BJ (cell line): ENCODE measurements around the gene ARHGAP25. TPM values are rescaled to one million over a fixed set of nuclear protein-coding genes. Genes with fewer than 3 reads are reported as not detected.

Source experiments
- CTCF ChIA-PET: fragments of 350-600 bp; formaldehyde crosslinking; extraction: SDS; loops from one replicate; lab custom pipeline; 2021; ENCODE audit warnings: antibody characterized with exemption, inconsistent platforms; lab: Yijun Ruan, JAX
- POLR2A ChIA-PET: fragments of 300-600 bp; sonication (Branson Sonifier 250); formaldehyde crosslinking; extraction: SDS; loops from one replicate; lab custom pipeline; 2021; ENCODE audit warnings: antibody characterized with exemption; lab: Charles Lee
- DNase-seq: peaks from one replicate; pipeline ENCODE4 v3.0.0-alpha.2; 2011; ENCODE audit warnings: low read depth
- H3K27me3 ChIP-seq: 2 replicates; pipeline ENCODE4 v1.6.0; 2011; ENCODE audit warnings: low read length; ENCODE audit not compliant: control insufficient read depth, insufficient read depth
- H3K36me3 ChIP-seq: 2 replicates; pipeline ENCODE4 v1.5.1; 2011; ENCODE audit warnings: low read length; ENCODE audit not compliant: control insufficient read depth, insufficient read depth
- H3K4me3 ChIP-seq: 2 replicates; pipeline ENCODE4 v1.5.1; 2011; ENCODE audit warnings: low read depth, mild to moderate bottlenecking, control low read depth, low read length
- CTCF ChIP-seq: IDR thresholded peaks from 2 replicates; pipeline ENCODE4 v1.5.1; 2011; ENCODE audit warnings: low read depth, mild to moderate bottlenecking, control low read depth, inconsistent platforms, low read length, moderate library complexity; ENCODE audit not compliant: insufficient read depth
- polyA plus RNA-seq: library from polyadenylated mRNA; depleted of rRNA; stranded (reverse); fragments of >200 nt; gene quantifications from 2 replicates; pipeline ENCODE4 v1.2.3, GENCODE V29; 2011

ARHGAP25 gene
- polyA plus RNA-seq, 1 experiment, result not detected

GRCh38 chr2:68723181-68723580, 11.4 kb upstream of the ARHGAP25 start:
- no peak for TF ChIP-seq CTCF
- Histone ChIP-seq H3K4me3 (no peak overlapping the region), H3K27me3 (no peaks in the 10 kb centered on the region; the same call in 1 of the 2 replicates), H3K36me3 (no peaks in the 10 kb centered on the region)
- no peak for DNase-seq
- POLR2A ChIA-PET, result no interaction called here
- CTCF ChIA-PET, result interaction anchor here (1.2 to 1.6 kb wide), 6 partner anchors 9 to 260 kb away, joined by 4 to 5 read pairs (median 4); no protein-coding TSS in a partner anchor

GRCh38 chr2:68726100-68726499, 8.5 kb upstream of the ARHGAP25 start:
- H3K27me3 ChIP-seq, result no peaks in the 10 kb centered on the region
- POLR2A ChIA-PET, result no interaction called here
- no peak overlapping the region for H3K4me3 ChIP-seq
- CTCF ChIA-PET, result interaction anchor here (1.4 to 1.9 kb wide), 4 partner anchors 10 to 263 kb away, joined by 3 to 4 read pairs (median 3); no protein-coding TSS in a partner anchor
- DNase-seq, result no peak
- no peak for TF ChIP-seq CTCF
- H3K36me3 ChIP-seq, result no peaks in the 10 kb centered on the region

- TF ChIP-seq CTCF, result no peak
- no peaks in the 10 kb centered on the region for H3K36me3 ChIP-seq
- DNase-seq, result no peak
- H3K4me3 ChIP-seq, result no peak overlapping the region
- ChIA-PET CTCF (interaction anchor here (1.0 to 1.4 kb wide), 5 partner anchors 8 to 25 kb away, joined by 3 to 4 read pairs (median 3); no protein-coding TSS in a partner anchor), POLR2A (no interaction called here)
- H3K27me3 ChIP-seq, result no peaks in the 10 kb centered on the region
Measured at GRCh38 chr2:68726608-68727367, 7.8 kb upstream of the ARHGAP25 start.

DNA sequence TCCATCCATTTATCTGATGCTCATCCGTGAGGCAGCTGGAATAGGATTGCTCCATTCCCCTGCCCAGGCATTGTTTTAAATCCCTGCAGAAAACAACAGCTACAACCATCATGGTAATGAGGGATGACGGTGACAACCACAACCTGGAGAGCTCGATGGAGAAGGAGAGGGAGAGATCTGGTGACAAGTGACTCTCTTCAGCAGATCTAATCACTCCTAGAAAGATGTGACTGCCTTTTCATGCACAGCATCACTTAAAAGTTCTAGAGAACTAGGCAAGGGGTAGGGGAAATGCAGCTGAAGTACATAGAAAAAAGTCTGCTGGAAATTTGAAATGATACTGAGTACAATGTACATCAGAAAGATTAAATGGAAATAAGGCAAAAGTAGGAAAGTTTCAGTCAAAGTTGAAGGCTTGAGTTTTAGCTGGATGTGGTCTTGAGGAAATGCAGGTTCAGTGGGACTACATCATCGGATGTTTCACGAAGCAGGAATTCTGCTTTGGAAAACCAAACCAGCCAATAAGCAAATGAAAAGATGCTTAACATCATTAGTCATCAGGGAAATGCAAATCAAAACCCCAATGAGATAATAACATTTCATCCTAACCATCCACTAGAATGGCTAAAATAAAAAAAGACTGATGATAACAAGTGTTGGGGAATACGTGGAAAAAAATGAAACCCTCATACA, 6.8 kb upstream of the ARHGAP25 start:
- no peak for DNase-seq
- ChIA-PET POLR2A (no interaction called here), CTCF (interaction anchor here (1.0 to 1.4 kb wide), 3 partner anchors 9 to 18 kb away, joined by 3 to 4 read pairs (median 3); no protein-coding TSS in a partner anchor)
- Histone ChIP-seq H3K36me3 (no peaks in the 10 kb centered on the region), H3K4me3 (no peak overlapping the region), H3K27me3 (no peaks in the 10 kb centered on the region)
- no peak for TF ChIP-seq CTCF

GRCh38 chr2:68730828-68731227, 3.8 kb upstream of the ARHGAP25 start:
- ChIA-PET CTCF (interaction anchor here (0.7 to 1.1 kb wide), 3 partner anchors 9 to 195 kb away, joined by 3 to 5 read pairs (median 3); no protein-coding TSS in a partner anchor), POLR2A (no interaction called here)
- no peak overlapping the region for H3K4me3 ChIP-seq
- no peak for DNase-seq
- TF ChIP-seq CTCF, result no peak
- peaks cover 5% of the 10 kb centered on the region for H3K27me3 ChIP-seq
- H3K36me3 ChIP-seq, result no peaks in the 10 kb centered on the region
